Epidermal melanocyte (primary cell): ENCODE data around the gene PRELP.
A peak's percentile ranks its signal among the peaks of the same experiment; 100 is the strongest.
"Not testable (repeated sequence)": the region's sequence is repeated elsewhere in the genome, so short reads cannot be mapped to it uniquely, and the experiment has no call there.

Experiments
- DNase-seq: peaks from one replicate; pipeline ENCODE4 v3.0.0; 2011; ENCODE audit warnings: low spot score; ENCODE audit not compliant: insufficient read length

PRELP gene

GRCh38 chr1:203453616-203454015 lies 22.0 kb upstream of the PRELP start:
- DNase-seq: no peak

GRCh38 chr1:203454986-203455471 lies 20.6 kb upstream of the PRELP start:
- no peak for DNase-seq

- no peak for DNase-seq
Measured at GRCh38 chr1:203455706-203456105, 19.9 kb upstream of the PRELP start.

- DNase-seq: no peak
Measured at GRCh38 chr1:203456577-203456976, 19.0 kb upstream of the PRELP start.

- no peak for DNase-seq
Measured at GRCh38 chr1:203458078-203458477, 17.5 kb upstream of the PRELP start.

- no peak for DNase-seq
Measured at GRCh38 chr1:203459671-203460201, 15.9 kb upstream of the PRELP start.

- DNase-seq: no peak
Measured at GRCh38 chr1:203461717-203462116, 13.9 kb upstream of the PRELP start.

- no peak for DNase-seq
Measured at GRCh38 chr1:203462143-203462542, 13.5 kb upstream of the PRELP start.

GRCh38 chr1:203462878-203463277 lies 12.7 kb upstream of the PRELP start:
- no peak for DNase-seq

GRCh38 chr1:203463469-203464062 lies 12.0 kb upstream of the PRELP start:
- DNase-seq: no peak

- DNase-seq: no peak
Measured at GRCh38 chr1:203464226-203464625, 11.4 kb upstream of the PRELP start.

- DNase-seq: no peak
Measured at GRCh38 chr1:203464743-203465142, 10.9 kb upstream of the PRELP start.

- no peak for DNase-seq
Measured at GRCh38 chr1:203465146-203465798, 10.3 kb upstream of the PRELP start.

GRCh38 chr1:203465948-203466347 lies 9.7 kb upstream of the PRELP start:
- DNase-seq: peak; percentile 76

GRCh38 chr1:203466906-203467549 lies 8.6 kb upstream of the PRELP start:
- not testable (repeated sequence) for DNase-seq

- DNase-seq: no peak
Measured at GRCh38 chr1:203467550-203467921, 8.1 kb upstream of the PRELP start.

GRCh38 chr1:203468326-203468725 lies 7.3 kb upstream of the PRELP start:
- no peak for DNase-seq

- DNase-seq: no peak
Measured at GRCh38 chr1:203470240-203470639, 5.4 kb upstream of the PRELP start.

- no peak for DNase-seq
Measured at GRCh38 chr1:203471841-203472240, 3.8 kb upstream of the PRELP start.

GRCh38 chr1:203473281-203473680 lies 2.3 kb upstream of the PRELP start:
- DNase-seq: no peak

GRCh38 chr1:203473781-203474305 lies 1.8 kb upstream of the PRELP start:
- DNase-seq: no peak

GRCh38 chr1:203476216-203476814 lies 709 bp downstream of the PRELP start:
- DNase-seq: no peak
